CD4-positive, alpha-beta T cell treated with Interleukin-17A for 4 hours (primary cell): Measurements from ENCODE around the gene FOXL3.
"Not testable (repeated sequence)": the region's sequence is repeated elsewhere in the genome, so short reads cannot be mapped to it uniquely, and the experiment has no call there.

Experiments
- DNase-seq: peaks from one replicate; pipeline ENCODE4 v3.0.0-alpha.2; 2020; ENCODE audit warnings: mixed read lengths

FOXL3 gene

DNA sequence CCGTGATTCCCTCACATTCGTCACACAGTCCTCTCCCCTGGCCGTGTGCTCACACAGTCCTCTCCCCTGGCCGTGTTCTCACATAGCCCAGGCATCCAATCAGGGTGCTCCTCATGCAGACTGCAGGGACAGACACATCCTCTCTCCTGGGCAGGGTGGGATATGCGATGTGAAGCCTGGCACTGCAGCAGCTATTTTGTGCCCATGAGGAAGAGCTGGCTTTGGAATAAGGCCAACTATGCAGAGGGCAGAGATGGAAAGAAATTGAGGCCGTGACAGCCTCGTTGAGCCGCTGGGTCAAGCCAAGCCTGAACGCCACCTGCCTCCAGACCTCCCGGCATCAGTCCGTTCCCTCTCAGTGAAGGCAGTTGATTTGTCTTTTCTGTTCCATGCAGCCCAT lies 35.8 kb downstream of the FOXL3 start:
- DNase-seq: no peak

DNA sequence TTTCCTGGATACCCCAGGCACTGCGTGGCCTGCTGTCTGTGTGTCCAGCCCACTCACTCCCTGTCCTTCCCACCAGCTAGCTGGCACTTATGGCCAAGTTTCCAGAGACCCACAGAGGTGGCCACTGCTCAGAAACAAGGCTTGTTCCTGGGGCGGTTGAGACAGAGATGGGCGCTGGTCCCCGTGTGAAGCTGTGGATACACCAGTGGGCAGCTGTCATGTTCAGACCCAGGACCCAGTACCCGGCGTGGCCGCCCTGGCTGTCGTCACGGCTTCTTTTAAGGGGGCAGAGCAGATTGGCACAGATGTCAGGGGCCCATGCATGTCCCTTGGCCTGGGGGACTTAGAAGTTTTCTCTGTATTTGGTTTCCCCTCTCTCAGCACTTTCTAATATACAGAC lies 36.3 kb downstream of the FOXL3 start:
- no peak for DNase-seq

DNA sequence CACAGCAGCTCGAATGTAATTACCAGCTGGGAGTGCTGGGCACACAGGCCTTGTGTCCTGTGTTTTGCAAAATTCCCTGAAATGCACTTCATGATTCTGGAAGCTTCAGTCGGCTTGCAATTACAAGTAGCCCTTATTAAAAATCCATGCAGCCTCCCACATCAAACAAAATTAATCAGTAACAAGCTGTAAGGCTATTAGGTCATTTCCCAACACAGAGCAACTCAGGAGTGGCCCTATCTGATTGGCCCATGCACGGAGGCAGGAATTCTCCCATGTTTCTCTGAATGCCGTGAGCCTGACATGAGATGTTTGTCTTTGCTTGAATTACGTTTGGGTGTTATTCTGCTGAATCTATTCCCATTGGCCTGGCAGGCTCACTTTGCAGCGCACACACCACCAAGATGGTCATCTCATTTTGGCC lies 36.9 kb downstream of the FOXL3 start:
- no peak for DNase-seq

DNA sequence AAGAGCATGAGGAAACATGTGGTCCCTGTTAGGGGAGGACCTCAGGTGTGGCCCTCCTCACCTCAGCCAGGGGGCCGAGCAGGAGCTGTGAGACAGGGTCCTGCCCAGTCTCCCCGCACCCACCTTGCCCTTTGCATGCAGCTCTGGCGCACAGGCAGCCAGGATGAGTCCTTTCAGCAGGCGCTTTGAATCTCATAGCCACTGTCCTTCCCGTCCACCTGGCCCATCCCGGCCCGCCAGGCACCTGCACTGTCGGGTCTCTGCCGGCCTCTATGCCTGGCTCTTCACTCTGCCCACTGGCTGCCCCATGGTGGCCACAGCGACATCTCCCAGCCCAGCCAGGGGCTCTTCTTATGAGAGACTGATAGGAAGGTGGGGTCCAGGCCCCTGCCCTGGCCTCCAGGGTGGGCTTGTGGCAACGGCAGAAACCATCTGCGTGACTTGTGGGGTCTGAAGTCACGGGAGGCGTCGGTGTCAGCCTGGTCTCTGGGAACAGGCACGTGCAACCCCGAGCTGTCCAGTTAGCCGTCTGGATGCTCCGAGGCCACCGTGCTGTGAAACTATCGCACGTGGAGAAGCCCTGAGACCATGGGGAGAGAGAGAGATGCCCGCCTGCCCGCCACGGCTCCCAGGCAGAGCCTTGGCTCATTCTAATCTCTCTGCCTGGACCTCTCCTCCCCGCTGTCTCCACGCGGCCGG lies 37.4 kb downstream of the FOXL3 start:
- no peak for DNase-seq

DNA sequence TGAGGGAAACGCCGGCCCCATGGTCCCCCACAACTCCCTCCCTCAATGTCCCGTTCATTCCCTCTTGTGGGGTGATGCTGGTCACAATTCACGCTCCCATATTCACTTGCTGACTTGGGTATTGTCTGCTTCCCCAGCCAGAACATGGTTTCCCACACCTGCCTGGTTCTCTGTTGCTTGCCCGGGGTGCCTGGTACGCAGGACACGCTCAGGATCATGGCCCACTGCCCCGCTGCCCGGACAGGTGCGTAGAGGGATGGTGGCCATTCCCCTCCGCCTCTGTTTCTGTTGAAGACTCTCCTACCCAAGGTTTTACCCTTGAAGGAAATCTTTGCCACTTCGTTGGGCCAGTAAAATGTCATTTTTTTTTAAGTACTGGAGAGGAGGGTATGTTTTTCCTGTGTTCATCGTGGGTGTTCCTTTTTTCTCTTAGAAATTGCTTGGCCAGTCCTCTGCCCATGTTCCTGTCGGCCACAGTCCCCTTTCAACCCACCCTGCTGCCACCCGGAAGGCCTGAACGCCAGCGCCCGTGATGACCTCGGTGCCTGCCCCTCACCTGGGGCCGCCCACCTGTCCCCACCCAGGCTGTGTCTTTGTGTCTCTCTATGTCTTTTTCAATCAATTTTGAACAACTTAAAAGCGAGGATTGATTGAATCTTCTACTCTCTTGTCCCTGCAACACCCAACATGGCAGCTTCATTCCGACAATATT lies 38.2 kb downstream of the FOXL3 start:
- DNase-seq: no peak

DNA sequence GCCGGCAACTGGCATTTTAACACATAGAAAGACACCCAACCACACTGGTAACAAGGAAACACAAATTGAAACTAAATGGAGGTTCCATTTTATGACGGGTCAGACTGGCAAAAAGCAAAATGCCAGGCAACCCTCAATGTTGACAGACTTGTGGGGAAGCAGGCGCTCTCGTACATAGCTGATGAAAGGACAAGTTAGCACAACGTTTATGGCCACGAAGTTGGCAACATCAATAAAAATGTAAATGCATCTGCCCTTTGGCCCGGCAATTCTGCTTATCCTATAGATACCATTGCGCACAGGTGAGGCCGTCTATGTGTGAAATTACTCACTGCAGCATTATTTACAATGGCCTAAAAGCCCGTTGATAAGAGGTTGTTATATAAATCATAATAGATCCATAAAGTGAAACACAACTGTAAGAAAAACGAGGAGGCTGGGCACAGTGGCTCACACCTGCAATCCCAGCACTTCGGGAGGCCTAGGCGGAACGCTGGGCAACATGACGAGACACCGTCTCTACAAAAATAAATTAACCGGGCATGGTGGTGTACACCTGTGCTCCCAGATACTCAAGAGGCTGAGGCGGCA lies 39.8 kb downstream of the FOXL3 start:
- DNase-seq: no peak

DNA sequence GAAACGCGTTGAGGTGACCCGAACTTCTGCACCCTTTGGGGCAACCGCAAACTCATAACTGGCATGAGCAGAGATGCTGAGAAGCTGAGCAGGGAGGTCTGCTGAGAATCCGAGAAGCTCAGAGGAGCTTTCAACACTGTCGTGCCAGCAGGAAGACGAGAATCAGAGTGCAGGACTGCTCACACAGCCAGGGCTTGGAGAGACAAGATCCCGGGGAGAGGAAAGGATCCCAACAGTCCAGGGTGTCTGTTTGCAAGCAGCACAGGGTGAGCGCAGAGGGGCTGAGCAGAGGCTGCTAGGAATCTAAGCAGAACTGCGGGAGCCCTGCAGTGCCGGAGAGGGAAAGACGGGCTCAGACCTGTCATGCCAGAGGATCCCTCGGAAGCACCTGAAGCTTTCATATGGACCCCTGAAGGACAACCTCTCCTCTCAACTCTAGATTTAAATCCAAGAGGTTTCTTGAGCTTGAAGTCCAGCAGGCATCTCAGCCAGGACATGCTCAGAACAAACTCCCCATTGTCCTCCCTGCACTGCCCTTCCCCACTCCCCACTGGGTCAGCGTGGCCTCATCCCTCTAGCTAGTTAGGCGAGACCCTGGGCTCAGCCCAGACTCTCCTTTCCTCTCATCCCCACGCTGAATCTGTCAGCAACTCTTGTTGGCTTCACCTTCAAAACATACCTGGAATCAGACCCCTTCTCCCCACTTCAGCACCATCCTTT lies 40.7 kb downstream of the FOXL3 start:
- no peak for DNase-seq

DNA sequence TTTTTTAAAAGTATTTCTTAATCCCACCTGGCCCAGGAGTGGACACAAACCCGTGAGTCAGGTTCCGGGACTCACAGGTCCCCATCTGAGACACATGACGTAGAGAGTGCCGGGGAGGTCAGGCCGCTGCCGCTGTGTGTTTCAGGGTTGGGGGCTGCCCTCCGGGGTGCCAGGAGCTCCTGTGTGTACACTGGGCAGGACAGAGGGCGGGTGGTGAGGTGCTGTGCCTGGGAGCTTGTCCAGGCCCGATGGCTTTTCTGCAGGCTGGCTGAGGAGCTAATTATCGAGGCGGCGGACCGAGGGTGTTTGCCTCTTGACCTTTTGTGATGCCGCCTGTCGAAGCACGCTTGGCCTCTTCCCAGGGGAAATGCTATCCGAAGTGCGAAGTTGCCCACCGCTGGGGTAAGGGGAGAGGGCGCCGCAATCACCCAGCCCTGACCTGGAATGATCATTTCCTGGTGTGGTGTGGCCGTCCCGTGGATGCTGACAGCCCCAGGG lies 42.1 kb downstream of the FOXL3 start:
- DNase-seq: no peak

DNA sequence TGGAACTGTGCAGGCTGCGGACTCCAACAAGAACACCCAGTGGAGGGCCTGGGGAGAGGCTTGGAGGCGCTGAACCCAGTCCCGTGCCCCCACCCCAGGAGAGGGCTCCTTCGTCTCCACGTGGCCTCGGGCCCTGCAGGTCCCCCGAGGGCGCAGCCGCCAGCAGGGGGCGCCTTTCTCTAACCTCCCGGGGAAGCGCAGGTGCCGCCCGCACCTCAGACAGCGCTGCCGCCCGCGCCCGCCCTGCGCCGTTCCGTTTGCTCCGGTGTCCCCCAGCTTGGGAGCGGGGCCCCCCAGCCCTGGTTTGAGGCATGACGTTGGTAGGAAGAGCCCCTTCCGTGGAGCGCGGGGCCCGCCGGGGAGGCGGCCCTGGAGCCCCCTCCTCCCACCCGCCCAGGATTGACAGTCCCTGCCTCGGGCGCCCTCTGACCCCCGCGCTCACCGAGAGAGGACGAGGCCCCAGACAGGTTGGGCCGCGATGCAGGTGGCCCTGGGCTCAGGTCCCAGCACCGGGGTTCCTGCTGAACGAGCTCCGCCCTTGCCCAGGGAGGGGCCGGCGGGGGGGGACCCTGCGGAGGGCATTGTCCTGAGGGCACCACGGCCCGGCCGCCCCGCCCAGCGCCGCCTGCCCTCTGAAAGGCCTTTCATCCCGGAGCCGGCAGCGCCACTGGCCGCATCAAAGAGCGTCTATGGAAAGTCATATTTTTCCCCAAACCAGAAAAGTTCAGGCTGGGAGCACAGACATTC lies 42.8 kb downstream of the FOXL3 start:
- DNase-seq: peak; percentile 96

DNA sequence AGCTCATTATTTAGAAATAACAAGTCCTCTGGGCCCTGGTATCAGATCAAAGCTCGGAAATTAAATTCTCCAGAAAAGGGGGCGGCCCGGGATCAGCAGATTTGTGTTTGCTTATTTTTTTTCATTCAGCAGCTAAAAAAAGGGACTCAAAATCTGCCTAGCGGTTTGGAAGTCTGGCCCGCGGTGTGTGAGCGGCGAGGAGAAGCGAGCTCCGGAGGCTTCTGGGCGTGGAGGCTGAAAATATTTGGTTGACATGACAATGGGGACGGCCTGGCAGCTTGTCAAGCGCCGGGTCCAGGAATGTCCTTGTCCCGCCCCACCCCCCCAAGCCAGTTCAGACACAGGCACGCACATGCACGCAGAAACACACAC lies 43.4 kb downstream of the FOXL3 start:
- DNase-seq: no peak

DNA sequence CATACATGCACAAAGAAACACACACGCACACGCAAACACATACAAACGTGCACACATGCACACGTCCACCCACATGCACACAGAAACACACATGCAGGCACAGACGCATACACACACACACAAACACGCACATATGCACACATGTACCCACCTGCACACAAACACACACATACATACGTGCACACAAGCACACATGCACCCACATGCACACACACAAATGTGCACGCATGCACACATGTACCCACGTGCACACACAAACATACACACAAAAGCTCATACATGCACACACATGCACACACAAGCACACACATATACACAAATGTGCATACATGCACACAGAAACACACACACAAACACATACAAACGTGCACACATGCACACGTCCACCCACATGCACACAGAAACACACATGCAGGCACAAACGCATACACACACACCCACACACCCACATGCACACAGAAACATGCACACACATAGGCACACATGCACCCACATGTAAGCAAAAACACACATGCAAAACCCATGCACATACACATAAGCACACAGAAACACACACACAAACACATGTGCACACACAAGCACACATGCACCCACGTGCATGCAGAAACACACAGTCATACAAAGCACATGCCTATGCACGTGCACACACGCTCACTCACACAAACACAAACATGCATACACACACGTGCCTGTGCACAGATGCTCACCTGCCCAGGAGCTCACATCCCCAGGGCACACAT lies 44.8 kb downstream of the FOXL3 start:
- no peak for DNase-seq

DNA sequence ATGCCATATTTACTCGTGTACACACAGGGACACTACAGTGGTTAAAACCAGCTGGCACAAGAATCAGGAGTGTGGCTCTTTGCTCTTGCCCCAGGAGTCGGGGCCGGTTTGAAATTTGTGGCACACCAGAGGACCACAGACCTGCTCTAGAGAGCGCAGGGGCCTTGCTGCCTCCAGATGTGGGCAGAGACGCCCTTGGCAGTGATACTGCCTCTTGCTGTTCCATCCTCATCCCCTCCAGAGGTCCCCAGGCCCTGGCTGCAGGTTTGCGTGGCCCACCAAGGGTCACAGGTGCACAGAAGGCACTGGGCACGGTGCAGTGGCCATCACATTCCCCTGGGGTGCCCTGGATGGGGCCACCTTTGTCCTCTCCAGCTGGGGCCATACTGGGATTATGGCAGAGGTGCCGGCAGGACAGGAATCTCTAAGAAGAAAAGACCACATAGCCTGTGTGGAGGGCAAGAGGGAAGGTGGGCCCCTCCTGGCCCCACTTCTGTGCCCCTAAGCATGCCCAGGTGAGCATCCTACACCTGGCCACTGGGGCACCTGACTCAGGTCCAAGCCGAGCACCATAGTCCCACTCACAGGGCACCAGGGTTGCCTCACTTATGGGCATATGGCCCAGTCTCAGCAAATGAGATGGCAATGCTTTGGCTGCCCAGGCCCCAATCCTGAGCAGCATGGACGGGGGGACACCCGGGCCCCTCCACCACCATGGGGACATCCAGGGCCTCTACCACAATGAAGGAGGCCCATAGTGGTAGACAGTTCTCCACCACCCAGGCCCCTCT lies 45.6 kb downstream of the FOXL3 start:
- no peak for DNase-seq

DNA sequence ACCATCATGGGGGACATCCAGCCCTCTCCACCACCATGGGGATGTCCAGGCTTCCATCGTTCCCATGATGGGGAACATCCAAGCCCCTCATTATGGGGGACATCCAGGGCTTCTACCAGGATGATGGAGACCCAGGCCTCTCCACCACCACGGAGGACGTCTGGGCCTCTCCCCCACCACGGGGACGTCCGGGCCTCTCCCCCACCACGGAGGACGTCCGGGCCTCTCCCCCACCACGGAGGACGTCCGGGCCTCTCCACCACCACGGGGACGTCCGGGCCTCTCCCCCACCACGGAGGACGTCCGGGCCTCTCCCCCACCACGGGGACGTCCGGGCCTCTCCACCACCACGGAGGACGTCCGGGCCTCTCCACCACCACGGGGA lies 46.2 kb downstream of the FOXL3 start:
- DNase-seq: not testable (repeated sequence)

DNA sequence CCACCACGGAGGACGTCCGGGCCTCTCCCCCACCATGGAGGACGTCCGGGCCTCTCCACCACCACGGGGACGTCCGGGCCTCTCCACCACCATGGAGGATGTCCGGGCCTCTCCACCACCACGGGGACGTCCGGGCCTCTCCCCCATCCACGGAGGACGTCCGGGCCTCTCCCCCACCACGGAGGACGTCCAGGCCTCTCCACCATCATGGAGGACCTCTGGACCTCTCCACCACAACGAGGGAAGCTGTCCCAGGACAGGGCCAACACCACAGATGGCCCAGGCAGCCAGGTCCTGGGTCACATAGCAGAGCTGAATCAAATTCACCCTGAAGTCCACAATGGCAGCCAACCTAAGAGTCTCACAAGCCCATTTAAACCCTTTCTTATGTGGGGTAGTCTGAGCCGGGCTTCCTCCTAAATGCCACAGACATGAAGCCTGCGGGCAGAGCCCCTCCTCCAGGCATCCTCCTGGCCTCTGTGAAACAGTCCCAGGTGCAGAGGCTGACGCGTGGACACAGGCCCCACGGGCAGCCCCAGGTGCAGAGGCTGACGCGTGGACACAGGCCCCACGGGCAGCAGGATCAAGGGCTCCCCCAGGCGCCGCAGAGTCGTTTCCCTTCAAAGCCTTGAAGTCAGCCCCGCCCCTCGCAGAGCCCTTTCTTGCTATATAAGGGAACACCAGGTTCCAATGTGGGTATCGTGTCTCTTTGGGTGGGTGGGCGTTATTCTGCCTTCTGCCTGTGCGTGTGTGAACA lies 47.0 kb downstream of the FOXL3 start:
- DNase-seq: peak; percentile 64

DNA sequence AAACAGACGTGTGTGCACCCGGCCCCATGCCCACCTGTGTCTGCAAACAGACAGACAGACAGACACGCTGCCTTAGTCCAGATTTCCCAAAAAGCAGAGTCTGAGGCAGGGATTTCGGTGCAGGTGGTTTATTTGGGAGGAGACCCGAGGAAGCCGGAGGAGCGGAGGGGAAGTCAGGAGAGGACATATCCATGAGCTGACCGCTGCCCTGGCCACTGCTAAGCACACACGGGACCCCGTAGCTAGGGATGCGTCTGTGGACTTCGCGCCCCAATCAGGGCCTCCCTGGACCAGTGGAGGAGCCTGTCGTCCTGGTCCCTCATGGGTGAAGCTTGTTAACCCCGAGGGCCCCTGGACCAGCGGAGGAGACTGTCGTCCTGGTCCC lies 47.6 kb downstream of the FOXL3 start:
- DNase-seq: no peak

DNA sequence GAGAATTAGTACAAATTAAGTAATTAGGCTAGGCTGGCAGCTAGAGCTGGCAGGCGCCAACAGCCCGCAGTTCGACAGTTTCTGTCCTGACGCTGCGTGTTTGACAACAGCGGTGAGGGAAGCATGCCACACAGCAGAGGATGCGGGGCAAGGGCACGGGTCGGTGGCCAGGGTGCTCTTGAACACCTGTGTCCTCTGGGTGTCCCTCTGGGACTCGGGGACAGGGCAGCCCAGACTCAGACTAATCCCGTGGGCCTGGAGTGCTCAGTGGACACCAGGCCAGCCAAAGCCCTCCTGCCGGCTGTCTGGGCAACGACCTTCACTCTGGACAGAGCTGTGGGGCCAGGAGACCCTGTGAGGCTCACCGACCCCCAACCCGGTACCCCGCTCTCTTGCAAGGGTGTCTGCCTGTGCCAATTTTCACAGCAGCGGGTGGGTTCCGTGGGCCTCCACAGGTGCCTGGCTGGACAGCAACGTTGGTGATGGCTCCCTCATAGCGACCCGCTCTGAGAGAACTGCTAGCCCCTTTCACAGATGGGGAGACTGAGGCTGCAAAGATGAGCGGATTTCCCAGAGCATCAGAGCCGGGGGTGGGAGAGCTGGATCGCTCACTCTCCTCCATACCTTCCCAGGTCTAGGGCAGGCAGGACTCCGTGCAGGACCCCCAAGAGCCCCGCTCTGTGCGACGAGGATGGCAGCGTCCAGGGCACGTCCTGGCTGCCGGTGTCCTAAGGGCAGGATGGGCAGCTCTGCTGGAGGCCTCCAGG lies 48.5 kb downstream of the FOXL3 start:
- DNase-seq: no peak

DNA sequence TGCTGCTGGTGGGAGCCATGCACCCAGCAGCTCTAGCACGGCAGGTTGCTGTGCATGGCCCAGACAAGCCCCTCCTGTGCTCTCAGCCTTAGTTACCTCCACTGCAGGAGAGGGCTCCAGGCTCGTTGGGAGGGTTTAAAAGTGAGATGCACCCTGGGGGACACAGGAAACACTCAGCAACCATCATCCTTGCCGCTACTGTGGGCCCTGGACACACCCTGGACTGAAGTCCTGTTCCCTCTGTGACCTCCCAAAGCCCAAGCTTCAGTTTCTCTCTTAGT lies 49.0 kb downstream of the FOXL3 start:
- DNase-seq: no peak

DNA sequence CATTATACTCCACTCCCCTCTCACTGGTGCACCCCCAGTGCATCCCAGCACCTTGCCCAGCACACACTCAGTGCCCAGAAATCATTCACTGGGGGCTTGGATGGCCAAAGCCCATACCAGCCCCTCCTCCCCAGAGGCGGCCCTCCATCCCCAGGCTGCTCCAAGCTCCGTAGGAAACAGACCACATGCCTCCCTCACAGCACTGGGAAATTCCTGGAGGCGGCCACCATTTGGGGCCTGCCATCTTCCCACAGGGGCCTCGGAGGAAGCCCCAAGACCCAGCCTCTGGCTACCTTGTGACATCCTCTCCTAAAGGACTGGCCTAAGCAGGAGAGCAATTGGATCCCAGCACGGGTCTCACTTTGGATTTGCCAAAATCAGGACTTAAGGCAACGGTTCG lies 49.7 kb downstream of the FOXL3 start:
- DNase-seq: no peak

DNA sequence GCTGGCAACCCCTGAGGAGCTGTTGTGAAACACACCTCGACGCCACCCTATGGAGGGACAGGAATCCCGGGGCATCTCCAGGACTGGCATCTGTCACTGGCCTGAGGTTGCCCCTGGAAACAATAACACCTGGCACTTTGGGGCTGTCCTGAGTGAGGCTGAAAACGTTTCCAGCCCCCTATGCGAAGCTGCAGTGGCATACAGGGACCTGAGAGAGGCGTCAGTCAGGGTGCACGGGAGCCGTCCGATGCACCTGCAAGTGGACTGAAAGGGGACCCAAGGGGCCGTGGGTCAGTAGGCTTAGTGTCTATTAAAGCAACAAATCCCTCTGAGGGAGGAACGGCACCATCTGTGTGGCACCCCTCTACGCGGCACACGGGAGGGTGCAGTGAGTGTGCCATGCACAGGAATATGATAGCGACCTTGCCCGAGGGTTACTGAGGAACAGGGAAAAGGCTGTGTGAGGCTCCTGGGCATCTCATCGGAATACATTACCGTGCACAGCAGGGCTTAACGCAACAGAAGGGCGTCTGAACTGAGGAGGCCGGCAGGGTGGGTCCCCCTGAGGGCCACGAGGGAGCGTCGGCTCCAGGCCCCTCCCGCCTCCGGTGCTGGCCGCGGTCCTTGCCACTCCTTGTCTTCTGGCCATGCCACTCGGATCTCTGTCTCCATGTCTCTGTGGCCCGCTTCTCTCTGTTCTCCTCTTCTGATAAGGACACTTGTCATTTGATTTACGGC lies 50.4 kb downstream of the FOXL3 start:
- DNase-seq: no peak
